SK-N-SH (cell line): ENCODE data around the gene ANK2.

Source experiments
- CTCF ChIP-seq: fragments of 200-600 bp; sonication (generic); IDR thresholded peaks from 2 replicates; pipeline ENCODE4 v1.6.1; 2017; ENCODE audit warnings: antibody characterized with exemption, mild to moderate bottlenecking, moderate library complexity
- EP300 ChIP-seq, 2 experiments: IDR thresholded peaks; 2 replicates each; pipeline versions ENCODE4 v1.4.0 to v1.6.1; 2012; ENCODE audit warnings: borderline replicate concordance in 1 of 2, low read depth in 1 of 2, low read length in 1 of 2
- IRF3 ChIP-seq: fragments of 150-350 bp; IDR thresholded peaks from 2 replicates; pipeline ENCODE4 v1.6.1; 2016; ENCODE audit warnings: mild to moderate bottlenecking, low read depth, low read length
- MAX ChIP-seq: IDR thresholded peaks from 2 replicates; pipeline ENCODE4 v1.4.0; 2012; ENCODE audit warnings: low read depth
- NFIC ChIP-seq: IDR thresholded peaks from 2 replicates; pipeline ENCODE4 v1.4.0; 2012; ENCODE audit warnings: borderline replicate concordance
- NRF1 ChIP-seq: IDR thresholded peaks from 2 replicates; pipeline ENCODE4 v1.6.1; 2012; ENCODE audit warnings: low read depth, mild to moderate bottlenecking, low read length
- POLR2AphosphoS5 ChIP-seq: IDR thresholded peaks from 2 replicates; pipeline ENCODE4 v1.6.1; 2012; ENCODE audit warnings: low read depth, low read length
- SMC3 ChIP-seq: IDR thresholded peaks from 2 replicates; pipeline ENCODE4 v1.6.1; 2012; ENCODE audit warnings: low read depth, low read length, improper control_type of control experiment
- TAF1 ChIP-seq: IDR thresholded peaks from 2 replicates; pipeline ENCODE4 v1.6.1; 2012; ENCODE audit warnings: low read depth, mild to moderate bottlenecking, low read length, moderate library complexity, borderline replicate concordance
- TEAD4 ChIP-seq: IDR thresholded peaks from 2 replicates; pipeline ENCODE4 v1.4.0; 2012; ENCODE audit warnings: mild to moderate bottlenecking, borderline replicate concordance; ENCODE audit not compliant: insufficient read depth
- USF2 ChIP-seq: fragments of 150-350 bp; IDR thresholded peaks from 2 replicates; pipeline ENCODE4 v1.6.1; 2017; ENCODE audit warnings: antibody characterized with exemption, low read length, low read depth, borderline replicate concordance
- YY1 ChIP-seq: IDR thresholded peaks from 2 replicates; pipeline ENCODE4 v1.4.0; 2012; ENCODE audit warnings: low read depth, mild to moderate bottlenecking

GRCh38 chr4:113179996-113180395, 130.5 kb downstream of the ANK2 start:
- no peak for TF ChIP-seq MAX
- no peak for TF ChIP-seq TEAD4
- TF ChIP-seq CTCF = no peak
- TF ChIP-seq USF2 = no peak
- TF ChIP-seq NRF1 = no peak
- no peak for TF ChIP-seq SMC3
- no peak for TF ChIP-seq POLR2AphosphoS5
- no peak for TF ChIP-seq YY1
- no peak for TF ChIP-seq TAF1
- TF ChIP-seq EP300 (IDR thresholded peaks at IDR 0.05; ENCODE audit: borderline replicate concordance in 1 of 2, low read depth in 1 of 2, low read length in 1 of 2) = no peak
- TF ChIP-seq NFIC = no peak
- no peak for TF ChIP-seq IRF3
